Stimulated activated CD8-positive, alpha-beta memory T cell treated with anti-CD3 and anti-CD28 coated beads, Interleukin-12 subunit alpha, Interleukin-12 subunit beta, amount 100 ng/mL, for 1 hour (primary cell): ENCODE measurements around the gene ZNF532.

Experiments
- DNase-seq: peaks from one replicate; pipeline ENCODE4 v3.0.0-alpha.2; 2020; ENCODE audit warnings: low read depth

ZNF532 gene

GRCh38 chr18:58947136-58947732 is 82.6 kb downstream of the ZNF532 start:
- DNase-seq: no peak

- no peak for DNase-seq
Observed at GRCh38 chr18:58949031-58949430, 84.4 kb downstream of the ZNF532 start.

- no peak for DNase-seq
Observed at GRCh38 chr18:58951986-58952702, 87.5 kb downstream of the ZNF532 start.

GRCh38 chr18:58952858-58953257 is 88.2 kb downstream of the ZNF532 start:
- DNase-seq: no peak

GRCh38 chr18:58953627-58954026 is 89.0 kb downstream of the ZNF532 start:
- no peak for DNase-seq

- DNase-seq: no peak
Observed at GRCh38 chr18:58955001-58955400, 90.3 kb downstream of the ZNF532 start.

GRCh38 chr18:58955738-58956137 is 91.1 kb downstream of the ZNF532 start:
- no peak for DNase-seq

GRCh38 chr18:58958628-58959027 is 94.0 kb downstream of the ZNF532 start:
- DNase-seq: no peak

GRCh38 chr18:58960508-58960907 is 95.8 kb downstream of the ZNF532 start:
- DNase-seq: no peak

GRCh38 chr18:58960946-58961722 is 96.5 kb downstream of the ZNF532 start:
- no peak for DNase-seq

GRCh38 chr18:58962336-58962735 is 97.7 kb downstream of the ZNF532 start:
- no peak for DNase-seq

- no peak for DNase-seq
Observed at GRCh38 chr18:58965291-58966004, 100.8 kb downstream of the ZNF532 start.

GRCh38 chr18:58966005-58966677 is 101.5 kb downstream of the ZNF532 start:
- no peak for DNase-seq

GRCh38 chr18:58966704-58967103 is 102.0 kb downstream of the ZNF532 start:
- DNase-seq: no peak

GRCh38 chr18:58967751-58968254 is 103.1 kb downstream of the ZNF532 start:
- no peak for DNase-seq

- DNase-seq: no peak
Observed at GRCh38 chr18:58970943-58971790, 106.5 kb downstream of the ZNF532 start.

GRCh38 chr18:58975296-58975695 is 110.6 kb downstream of the ZNF532 start:
- DNase-seq: no peak

- no peak for DNase-seq
Observed at GRCh38 chr18:58975781-58976180, 111.1 kb downstream of the ZNF532 start.

- DNase-seq: no peak
Observed at GRCh38 chr18:58977223-58977622, 112.5 kb downstream of the ZNF532 start.

GRCh38 chr18:58977801-58978200 is 113.1 kb downstream of the ZNF532 start:
- no peak for DNase-seq

- no peak for DNase-seq
Observed at GRCh38 chr18:58978916-58979315, 114.2 kb downstream of the ZNF532 start.
